Stimulated activated memory B cell treated with anti-CD40 and anti-IgM and Interleukin-4, amounts not matched to agents 10 μg/mL and 1 μg/mL and 100 μg/mL, for 72 hours (primary cell): Measurements from ENCODE around the gene NR6A1.

ENCODE experiments used
- ATAC-seq: fragments of 150-1000 bp; cut with Tn5 transposase; 2 replicates; pipeline ENCODE4 v1.10.0; 2021
- H3K27ac Mint-ChIP-seq: one replicate; pipeline ENCODE4 v1.8.0; 2022; ENCODE audit warnings: mild to moderate bottlenecking, mixed read lengths
- H3K27me3 Mint-ChIP-seq: one replicate; pipeline ENCODE4 v1.8.0; 2022; ENCODE audit warnings: mixed read lengths
- H3K36me3 Mint-ChIP-seq: one replicate; pipeline ENCODE4 v1.8.0; 2022; ENCODE audit warnings: mixed read lengths
- H3K4me1 Mint-ChIP-seq: one replicate; pipeline ENCODE4 v1.8.0; 2022; ENCODE audit warnings: mixed read lengths
- H3K4me3 Mint-ChIP-seq: one replicate; pipeline ENCODE4 v1.8.0; 2022; ENCODE audit warnings: mild to moderate bottlenecking, moderate library complexity, mixed read lengths
- H3K9me3 Mint-ChIP-seq: one replicate; pipeline ENCODE4 v1.8.0; 2022; ENCODE audit warnings: mixed read lengths

The NR6A1 gene

GRCh38 chr9:124786881-124787573 lies 15.9 kb upstream of the NR6A1 start:
- H3K4me3 Mint-ChIP-seq = no peak overlapping the region
- H3K27ac Mint-ChIP-seq = no peak overlapping the region
- ATAC-seq = no peak
- H3K36me3 Mint-ChIP-seq = no peaks in the 10 kb centered on the region
- H3K27me3 Mint-ChIP-seq = no peaks in the 10 kb centered on the region
- H3K9me3 Mint-ChIP-seq = no peaks in the 10 kb centered on the region
- H3K4me1 Mint-ChIP-seq = peaks cover 14% of the 10 kb centered on the region

- H3K36me3 Mint-ChIP-seq = no peaks in the 10 kb centered on the region
- H3K27ac Mint-ChIP-seq = no peak overlapping the region
- H3K27me3 Mint-ChIP-seq = no peaks in the 10 kb centered on the region
- H3K4me1 Mint-ChIP-seq = no peaks in the 10 kb centered on the region
- ATAC-seq = no peak
- no peaks in the 10 kb centered on the region for H3K9me3 Mint-ChIP-seq
- no peak overlapping the region for H3K4me3 Mint-ChIP-seq
Observed at GRCh38 chr9:124784509-124784908, 13.4 kb upstream of the NR6A1 start.

DNA sequence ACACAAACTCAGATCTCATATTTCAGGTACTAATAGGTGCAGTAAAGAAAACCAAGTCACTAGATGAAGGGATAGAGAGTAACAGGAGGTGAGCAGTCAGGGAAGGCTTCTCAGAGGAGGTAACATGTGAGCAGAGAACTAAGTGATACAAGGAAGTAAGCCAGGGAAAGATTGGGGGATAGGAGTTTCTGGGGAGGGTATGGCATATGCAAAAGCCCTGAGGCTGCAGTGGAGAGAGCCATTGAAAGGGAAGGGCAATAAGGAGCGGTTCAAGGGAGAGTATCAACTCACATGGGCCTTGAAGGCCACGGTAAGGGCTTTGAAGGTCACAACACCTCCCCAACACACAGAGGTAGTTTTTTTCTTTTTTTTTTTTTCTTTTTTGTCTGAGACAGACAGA lies 12.7 kb upstream of the NR6A1 start:
- Mint-ChIP-seq H3K4me3 (no peak overlapping the region), H3K9me3 (no peaks in the 10 kb centered on the region), H3K36me3 (no peaks in the 10 kb centered on the region), H3K4me1 (no peaks in the 10 kb centered on the region), H3K27me3 (no peaks in the 10 kb centered on the region), H3K27ac (no peak overlapping the region)
- no peak for ATAC-seq

DNA sequence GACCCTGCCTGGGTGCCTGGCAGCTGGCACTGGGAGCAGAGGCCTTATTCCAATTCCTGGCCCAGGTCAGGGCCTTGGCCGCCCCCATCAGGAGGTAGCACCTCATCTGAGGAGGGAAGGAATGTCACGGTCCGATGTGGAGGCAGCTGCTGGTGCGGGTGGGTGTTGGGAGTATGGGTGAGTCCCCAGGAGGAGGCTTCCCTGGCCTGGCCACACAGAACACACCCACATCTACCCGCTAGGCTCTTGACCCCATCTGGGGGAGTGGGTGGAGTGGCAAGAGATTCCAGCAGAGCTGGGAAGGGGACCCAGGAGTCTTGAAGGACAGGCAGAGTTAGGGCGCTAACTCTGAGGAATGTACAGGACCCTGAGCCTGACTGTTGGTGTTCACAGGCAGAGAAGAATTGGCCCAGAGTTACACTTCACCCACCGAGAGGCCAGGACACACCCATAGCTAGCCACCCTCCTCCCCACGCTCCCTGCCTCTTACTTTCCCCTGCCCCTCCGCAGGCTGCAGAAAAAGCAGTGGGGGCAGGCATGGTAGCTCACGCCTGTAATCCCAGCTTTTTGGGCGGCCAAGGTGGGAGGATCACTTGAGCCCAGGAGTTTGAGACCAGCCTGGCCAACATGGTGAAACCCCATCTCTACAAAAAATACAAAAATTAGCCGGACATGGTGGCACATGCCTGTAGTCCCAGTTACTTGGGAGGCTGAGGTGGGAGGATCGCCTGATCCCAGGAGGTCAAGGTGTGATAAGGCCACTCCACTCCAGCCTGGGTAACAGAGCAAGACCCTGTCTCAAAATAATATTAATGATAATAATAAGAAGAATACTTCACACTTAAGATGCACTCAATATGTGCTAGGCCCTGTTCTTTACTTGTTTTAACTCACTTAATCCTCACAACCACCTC lies 11.8 kb upstream of the NR6A1 start:
- Mint-ChIP-seq H3K9me3 (no peaks in the 10 kb centered on the region), H3K4me3 (no peak overlapping the region), H3K27me3 (no peaks in the 10 kb centered on the region), H3K4me1 (no peaks in the 10 kb centered on the region), H3K27ac (no peak overlapping the region), H3K36me3 (no peaks in the 10 kb centered on the region)
- ATAC-seq = no peak

DNA sequence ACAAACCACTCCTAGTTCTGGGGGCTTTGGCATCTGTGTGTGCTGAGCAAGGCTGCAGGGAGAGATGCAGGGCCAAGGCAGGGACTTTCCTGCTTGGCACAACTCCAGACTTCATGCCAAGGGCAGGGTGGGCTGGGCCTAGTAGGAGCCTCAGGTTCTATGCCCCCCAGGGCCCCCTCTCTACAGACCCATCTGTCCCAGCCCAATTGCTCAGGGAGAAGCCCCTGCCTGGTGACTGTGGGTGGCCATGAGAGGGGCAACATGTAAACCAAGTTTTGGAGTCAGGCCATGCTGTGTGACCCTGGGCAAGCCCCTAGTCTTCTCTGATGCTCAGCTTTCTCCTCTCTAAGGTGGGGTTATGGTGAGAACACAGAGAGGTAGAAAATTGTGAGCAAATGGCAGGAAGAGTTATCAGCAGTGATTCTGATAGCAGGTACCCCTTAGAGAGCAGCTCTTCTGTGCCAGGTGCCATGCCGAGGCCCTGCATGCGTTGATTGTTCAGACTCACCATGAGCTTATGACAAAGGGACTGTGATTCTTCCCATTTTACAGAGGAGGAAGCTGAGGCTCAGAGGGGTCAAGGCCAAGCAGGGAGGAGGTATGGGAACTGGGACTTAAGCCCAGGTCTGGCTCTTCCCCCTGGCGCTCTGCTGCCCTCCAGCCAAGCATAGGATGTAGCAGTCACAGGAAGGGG lies 11.0 kb upstream of the NR6A1 start:
- no peaks in the 10 kb centered on the region for H3K36me3 Mint-ChIP-seq
- ATAC-seq = no peak
- H3K27ac Mint-ChIP-seq = no peak overlapping the region
- H3K27me3 Mint-ChIP-seq = no peaks in the 10 kb centered on the region
- no peaks in the 10 kb centered on the region for H3K9me3 Mint-ChIP-seq
- H3K4me1 Mint-ChIP-seq = no peaks in the 10 kb centered on the region
- H3K4me3 Mint-ChIP-seq = no peak overlapping the region

DNA sequence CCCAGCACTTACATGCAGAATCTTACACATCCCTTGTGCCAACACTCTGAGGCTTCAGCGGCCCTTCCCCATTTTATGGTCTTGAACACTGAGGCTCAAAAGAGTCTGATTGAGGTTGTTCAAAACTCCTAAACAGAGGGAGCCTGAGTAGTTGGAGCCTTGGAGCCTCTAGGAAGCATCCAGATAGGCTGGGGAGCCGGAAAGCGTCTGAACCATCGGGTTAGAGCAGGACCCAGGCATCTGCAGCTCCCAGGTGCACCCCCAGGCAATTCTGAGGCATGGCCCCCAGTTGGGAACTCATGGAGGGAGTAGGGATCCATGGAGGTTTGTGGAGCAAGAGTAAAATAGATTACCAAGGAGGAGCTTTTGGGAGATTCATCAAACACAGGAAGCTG lies 9.6 kb upstream of the NR6A1 start:
- Mint-ChIP-seq H3K27me3 (peaks cover 11% of the 10 kb centered on the region), H3K4me1 (peaks cover 10% of the 10 kb centered on the region), H3K9me3 (no peaks in the 10 kb centered on the region), H3K4me3 (no peak overlapping the region), H3K27ac (no peak overlapping the region), H3K36me3 (no peaks in the 10 kb centered on the region)
- no peak for ATAC-seq

GRCh38 chr9:124780060-124780756 lies 9.1 kb upstream of the NR6A1 start:
- Mint-ChIP-seq H3K27ac (peak overlapping the region; percentile 22), H3K4me3 (no peak overlapping the region), H3K36me3 (no peaks in the 10 kb centered on the region), H3K9me3 (no peaks in the 10 kb centered on the region), H3K4me1 (peaks cover 10% of the 10 kb centered on the region), H3K27me3 (peaks cover 15% of the 10 kb centered on the region)
- ATAC-seq = no peak

DNA sequence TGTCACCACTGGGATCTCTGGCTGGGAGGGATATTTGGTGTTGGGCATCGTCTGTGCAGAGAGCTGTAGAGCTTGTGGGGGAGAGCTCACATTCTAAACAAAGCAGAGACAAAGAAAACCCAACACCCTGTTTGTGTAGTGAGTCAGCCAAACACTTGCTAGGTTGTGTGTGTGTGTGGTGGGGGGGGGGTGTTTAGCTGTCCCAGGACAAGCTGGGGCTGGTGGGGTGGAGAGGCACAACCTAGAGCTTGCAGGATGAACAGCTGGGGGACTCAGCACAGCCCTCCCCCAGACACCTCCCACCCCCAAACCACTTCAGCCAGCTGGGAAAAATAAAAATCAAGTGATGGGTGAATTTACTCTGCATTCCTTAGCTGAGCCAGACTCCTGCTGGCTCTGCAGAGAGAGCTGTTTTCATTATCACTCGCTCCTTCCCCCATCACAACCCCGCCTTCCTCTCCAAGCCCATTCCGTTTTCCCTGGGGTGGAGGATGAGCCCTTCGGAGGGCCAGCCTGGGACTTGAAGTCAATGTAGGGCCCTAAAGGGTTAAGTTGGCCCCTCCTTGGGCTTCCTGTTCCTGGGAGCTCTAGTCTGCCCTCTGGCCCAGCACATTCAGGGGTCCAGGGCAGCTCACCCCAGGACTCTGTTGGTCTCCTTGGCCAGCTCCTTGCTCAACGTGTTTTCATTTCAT lies 8.4 kb upstream of the NR6A1 start:
- H3K36me3 Mint-ChIP-seq = no peaks in the 10 kb centered on the region
- H3K27ac Mint-ChIP-seq = peak overlapping the region; percentile 22
- H3K4me3 Mint-ChIP-seq = no peak overlapping the region
- no peak for ATAC-seq
- H3K9me3 Mint-ChIP-seq = no peaks in the 10 kb centered on the region
- peaks cover 11% of the 10 kb centered on the region for H3K4me1 Mint-ChIP-seq
- peaks cover 19% of the 10 kb centered on the region for H3K27me3 Mint-ChIP-seq

DNA sequence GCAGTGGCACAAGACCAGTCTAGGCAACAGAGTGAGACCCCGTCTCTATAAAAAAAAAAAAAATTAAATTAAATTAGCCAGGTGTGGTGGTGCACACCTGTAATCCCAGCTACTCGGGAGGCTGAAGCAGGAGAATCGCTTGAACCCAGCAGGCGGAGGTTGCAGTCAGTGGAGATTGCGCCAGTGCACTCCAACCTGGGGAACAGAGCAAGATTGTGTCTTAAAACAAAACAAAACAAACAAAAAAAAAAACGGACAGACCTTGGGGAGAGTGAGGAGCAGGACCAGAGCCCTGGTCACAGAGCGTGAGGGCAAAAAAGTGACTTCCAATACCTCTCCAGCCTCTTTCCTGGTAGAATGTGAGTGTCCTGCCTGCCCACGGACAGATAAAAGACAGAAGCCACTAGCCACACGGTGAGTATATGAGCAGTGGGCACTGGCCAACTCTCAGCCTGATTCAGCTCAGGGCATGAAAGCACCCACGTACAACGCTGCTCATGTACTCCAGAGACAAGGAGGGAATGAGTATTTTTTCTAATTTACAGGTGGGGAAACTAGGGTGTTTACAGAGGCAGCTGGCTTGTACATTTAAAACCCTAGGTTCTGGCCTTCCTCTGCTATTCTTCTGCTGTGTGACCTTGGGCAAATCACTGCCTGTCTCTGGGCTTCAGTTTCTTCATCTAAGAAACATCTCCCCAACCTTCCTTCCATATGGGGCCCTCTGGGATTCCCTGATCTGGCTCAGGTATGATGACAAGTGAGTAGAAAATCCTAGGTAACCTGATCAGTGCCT lies 7.7 kb upstream of the NR6A1 start:
- H3K4me3 Mint-ChIP-seq = no peak overlapping the region
- H3K9me3 Mint-ChIP-seq = no peaks in the 10 kb centered on the region
- H3K36me3 Mint-ChIP-seq = no peaks in the 10 kb centered on the region

GRCh38 chr9:124776954-124777648 lies 6.0 kb upstream of the NR6A1 start, which contains the start of gene OLFML2A:
Gene OLFML2A, plus strand, starts transcription at chr9:124777133. Its CDS starts 138 bp downstream, at chr9:124777271.
- Mint-ChIP-seq H3K36me3 (no peaks in the 10 kb centered on the region), H3K27me3 (peaks cover 38% of the 10 kb centered on the region), H3K27ac (peak within 1 kb of the TSS; percentile 25), H3K9me3 (no peaks in the 10 kb centered on the region), H3K4me1 (peaks cover 25% of the 10 kb centered on the region), H3K4me3 (peak within 1 kb of the TSS; percentile 78)
- peak; percentile 61 for ATAC-seq

More for the DNA sequence above, 7.7 kb upstream of the NR6A1 start:
- Mint-ChIP-seq H3K4me1 (peaks cover 17% of the 10 kb centered on the region), H3K27ac (peak overlapping the region; percentile 22), H3K27me3 (peaks cover 27% of the 10 kb centered on the region)
- no peak for ATAC-seq

DNA sequence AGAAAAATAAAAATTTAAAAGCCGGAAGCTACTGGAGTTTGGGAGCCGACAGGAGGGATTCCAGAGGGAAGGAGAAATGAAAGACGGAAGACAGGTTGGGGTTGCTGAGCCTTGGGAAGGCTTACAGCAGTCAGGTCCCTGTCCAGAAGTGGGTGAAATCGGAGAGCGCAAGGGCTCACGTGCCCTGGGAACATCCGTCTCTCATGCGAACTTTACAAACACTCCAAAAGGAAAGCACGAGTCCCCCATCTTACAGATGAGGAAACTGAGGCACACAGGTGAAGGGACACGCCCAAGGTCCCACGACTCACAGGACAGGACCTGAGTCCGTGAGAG lies 5.5 kb upstream of the NR6A1 start:
- Mint-ChIP-seq H3K27me3 (peaks cover 39% of the 10 kb centered on the region), H3K27ac (peak overlapping the region; percentile 25), H3K9me3 (no peaks in the 10 kb centered on the region), H3K4me1 (peaks cover 30% of the 10 kb centered on the region), H3K36me3 (no peaks in the 10 kb centered on the region), H3K4me3 (peak overlapping the region; percentile 78)
- ATAC-seq = no peak

- peaks cover 54% of the 10 kb centered on the region for H3K27me3 Mint-ChIP-seq
- H3K4me1 Mint-ChIP-seq = peaks cover 47% of the 10 kb centered on the region
- no peak overlapping the region for H3K27ac Mint-ChIP-seq
- H3K4me3 Mint-ChIP-seq = no peak overlapping the region
- peak; percentile 44 for ATAC-seq
- peaks cover 1% of the 10 kb centered on the region for H3K36me3 Mint-ChIP-seq
- no peaks in the 10 kb centered on the region for H3K9me3 Mint-ChIP-seq
Observed at GRCh38 chr9:124774129-124774978, 3.2 kb upstream of the NR6A1 start.
